KMS-11 (cell line): Measurements from ENCODE around the gene LIPM.

Source experiments
- H2AFZ ChIP-seq: fragments of 200-600 bp; sonication (generic); 2 replicates; pipeline ENCODE4 v1.6.1; 2016; ENCODE audit warnings: antibody characterized with exemption, mixed run types, low read depth
- H3K27ac ChIP-seq: fragments of 200-600 bp; sonication (generic); 2 replicates; pipeline ENCODE4 v1.6.1; 2016; ENCODE audit warnings: mild to moderate bottlenecking, mixed run types
- H3K27me3 ChIP-seq: fragments of 200-600 bp; sonication (generic); 2 replicates; pipeline ENCODE4 v1.6.1; 2017; ENCODE audit warnings: mild to moderate bottlenecking, low read depth, mixed run types, moderate library complexity; ENCODE audit not compliant: insufficient read depth
- H3K36me3 ChIP-seq: fragments of 200-600 bp; sonication (generic); 2 replicates; pipeline ENCODE4 v1.6.1; 2017; ENCODE audit warnings: mild to moderate bottlenecking, mixed run types; ENCODE audit not compliant: insufficient read depth
- H3K4me1 ChIP-seq: fragments of 200-600 bp; sonication (generic); 2 replicates; pipeline ENCODE4 v1.6.1; 2016; ENCODE audit warnings: mild to moderate bottlenecking, low read depth, mixed run types; ENCODE audit not compliant: poor library complexity, severe bottlenecking
- H3K4me2 ChIP-seq: fragments of 200-600 bp; sonication (generic); 2 replicates; pipeline ENCODE4 v1.7.0; 2016; ENCODE audit warnings: mild to moderate bottlenecking, mixed run types
- H3K4me3 ChIP-seq: fragments of 200-600 bp; sonication (generic); IDR thresholded peaks from 2 replicates; pipeline ENCODE4 v1.6.1; 2017; ENCODE audit warnings: low read depth, low read length, mixed read lengths; ENCODE audit not compliant: insufficient read depth
- H3K79me2 ChIP-seq: fragments of 200-600 bp; sonication (generic); 2 replicates; pipeline ENCODE4 v1.6.1; 2016; ENCODE audit warnings: low read depth, mixed run types; ENCODE audit not compliant: insufficient read depth
- H3K9ac ChIP-seq: fragments of 200-600 bp; sonication (generic); 2 replicates; pipeline ENCODE4 v1.6.1; 2016; ENCODE audit warnings: mild to moderate bottlenecking, mixed run types
- H4K20me1 ChIP-seq: fragments of 200-600 bp; sonication (generic); 2 replicates; pipeline ENCODE4 v1.6.1; 2016; ENCODE audit warnings: mild to moderate bottlenecking, mixed run types; ENCODE audit not compliant: insufficient read depth
- TF ChIP-seq, protein P1 (sequence below): fragments of 200-600 bp; sonication (generic); conservative IDR thresholded peaks from 2 replicates; pipeline ENCODE4 v1.6.1; 2017; ENCODE audit warnings: low read depth, mild to moderate bottlenecking, antibody characterized with exemption, low read length, moderate library complexity, mixed read lengths

LIPM gene

DNA sequence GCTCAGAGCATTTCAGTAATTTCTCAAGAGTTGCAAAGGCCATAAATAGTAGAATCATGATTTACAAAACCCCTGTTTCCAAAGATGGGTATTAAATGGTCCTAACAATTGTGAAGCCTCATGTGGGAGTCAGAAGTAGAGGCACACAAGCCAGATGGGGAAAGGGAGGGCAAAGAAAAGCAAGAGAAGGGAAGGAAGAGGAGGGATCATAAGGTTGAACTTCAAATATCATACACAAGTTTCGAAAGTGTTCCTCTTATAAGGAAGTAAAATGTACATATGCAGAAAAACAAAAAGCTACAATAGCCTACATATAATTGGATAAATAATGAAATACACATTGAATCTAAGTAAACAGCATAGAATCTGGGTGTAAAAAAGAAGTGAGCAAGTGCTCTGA, 36.7 kb upstream of the LIPM start:
- Histone ChIP-seq H4K20me1 (no peaks in the 10 kb centered on the region), H3K9ac (no peak overlapping the region), H3K4me1 (no peaks in the 10 kb centered on the region), H3K4me2 (no peak overlapping the region), H3K4me3 (no peak overlapping the region), H3K36me3 (no peaks in the 10 kb centered on the region), H3K79me2 (no peaks in the 10 kb centered on the region), H3K27ac (no peak overlapping the region), H3K27me3 (no peaks in the 10 kb centered on the region), H2AFZ (no peak overlapping the region)
- TF ChIP-seq, protein P1, sequence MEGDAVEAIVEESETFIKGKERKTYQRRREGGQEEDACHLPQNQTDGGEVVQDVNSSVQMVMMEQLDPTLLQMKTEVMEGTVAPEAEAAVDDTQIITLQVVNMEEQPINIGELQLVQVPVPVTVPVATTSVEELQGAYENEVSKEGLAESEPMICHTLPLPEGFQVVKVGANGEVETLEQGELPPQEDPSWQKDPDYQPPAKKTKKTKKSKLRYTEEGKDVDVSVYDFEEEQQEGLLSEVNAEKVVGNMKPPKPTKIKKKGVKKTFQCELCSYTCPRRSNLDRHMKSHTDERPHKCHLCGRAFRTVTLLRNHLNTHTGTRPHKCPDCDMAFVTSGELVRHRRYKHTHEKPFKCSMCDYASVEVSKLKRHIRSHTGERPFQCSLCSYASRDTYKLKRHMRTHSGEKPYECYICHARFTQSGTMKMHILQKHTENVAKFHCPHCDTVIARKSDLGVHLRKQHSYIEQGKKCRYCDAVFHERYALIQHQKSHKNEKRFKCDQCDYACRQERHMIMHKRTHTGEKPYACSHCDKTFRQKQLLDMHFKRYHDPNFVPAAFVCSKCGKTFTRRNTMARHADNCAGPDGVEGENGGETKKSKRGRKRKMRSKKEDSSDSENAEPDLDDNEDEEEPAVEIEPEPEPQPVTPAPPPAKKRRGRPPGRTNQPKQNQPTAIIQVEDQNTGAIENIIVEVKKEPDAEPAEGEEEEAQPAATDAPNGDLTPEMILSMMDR = no peak

DNA sequence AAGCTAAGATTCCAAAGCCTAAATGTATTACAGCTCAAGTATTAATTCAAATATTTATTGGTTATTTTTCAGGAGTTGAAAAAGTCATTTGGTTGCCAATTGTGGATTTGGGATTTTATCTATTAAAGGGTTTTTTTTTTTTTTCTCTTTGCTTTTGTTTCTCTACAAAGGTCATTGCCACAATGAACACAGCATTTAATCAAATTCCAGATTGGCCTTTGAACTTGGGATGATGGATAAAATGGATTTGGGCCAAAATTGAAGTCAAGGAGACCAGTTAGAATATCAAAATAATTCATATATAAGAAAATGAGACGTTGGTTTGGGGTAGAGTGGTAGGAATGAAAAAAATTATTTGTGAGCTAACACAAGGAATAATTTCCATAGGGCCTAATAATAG, 33.1 kb upstream of the LIPM start:
- TF ChIP-seq, protein P1 = no peak
- Histone ChIP-seq H3K4me3 (no peak overlapping the region), H3K36me3 (no peaks in the 10 kb centered on the region), H3K4me1 (no peaks in the 10 kb centered on the region), H4K20me1 (no peaks in the 10 kb centered on the region), H3K27ac (no peak overlapping the region), H3K27me3 (no peaks in the 10 kb centered on the region), H2AFZ (no peak overlapping the region), H3K9ac (no peak overlapping the region), H3K79me2 (no peaks in the 10 kb centered on the region), H3K4me2 (no peak overlapping the region)

DNA sequence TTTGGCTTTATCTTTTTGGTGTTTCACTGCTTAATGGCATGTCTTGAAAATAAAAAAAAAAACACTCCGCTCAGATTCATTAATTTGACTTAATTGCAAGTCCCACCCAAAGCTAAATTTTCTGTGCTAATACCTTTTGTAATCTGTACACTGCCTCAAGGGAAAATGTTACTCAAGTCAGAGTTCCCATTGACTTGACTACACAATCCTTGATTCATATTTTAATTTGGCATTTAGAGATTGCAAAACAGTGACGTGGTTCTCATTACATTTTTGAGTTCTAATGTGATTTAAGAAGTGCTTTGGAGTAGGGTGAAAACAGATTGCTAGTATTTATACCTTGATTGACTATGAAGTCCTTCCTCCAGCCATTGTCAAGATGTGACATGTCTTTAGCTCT, 21.3 kb upstream of the LIPM start:
- Histone ChIP-seq H3K4me2 (no peak overlapping the region), H4K20me1 (no peaks in the 10 kb centered on the region), H3K27me3 (no peaks in the 10 kb centered on the region), H3K4me1 (no peaks in the 10 kb centered on the region), H3K27ac (no peak overlapping the region), H3K4me3 (no peak overlapping the region), H3K79me2 (no peaks in the 10 kb centered on the region), H3K9ac (no peak overlapping the region), H3K36me3 (no peaks in the 10 kb centered on the region), H2AFZ (no peak overlapping the region)
- TF ChIP-seq, protein P1 = no peak

DNA sequence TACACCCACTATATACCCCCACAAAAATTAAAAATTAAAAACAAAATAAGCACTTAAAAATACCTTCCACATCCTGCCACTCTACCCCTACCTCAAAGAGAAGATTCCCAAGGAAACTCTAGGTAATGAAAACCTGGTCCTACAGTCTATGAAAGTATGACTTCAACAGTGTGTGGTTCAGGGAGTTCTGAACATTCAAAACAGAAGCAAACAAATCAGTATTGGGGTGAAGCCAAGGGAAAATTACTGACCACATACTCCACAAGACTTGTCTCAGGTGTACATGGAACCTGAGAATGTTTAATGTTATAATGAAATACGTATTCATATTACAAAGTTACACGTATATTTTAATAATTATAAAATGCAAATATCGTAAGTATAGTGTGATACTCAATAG, 20.3 kb upstream of the LIPM start:
- Histone ChIP-seq H3K4me1 (no peaks in the 10 kb centered on the region), H3K27me3 (no peaks in the 10 kb centered on the region), H3K9ac (no peak overlapping the region), H3K36me3 (no peaks in the 10 kb centered on the region), H4K20me1 (no peaks in the 10 kb centered on the region), H3K4me3 (no peak overlapping the region), H2AFZ (no peak overlapping the region), H3K27ac (no peak overlapping the region), H3K4me2 (no peak overlapping the region), H3K79me2 (no peaks in the 10 kb centered on the region)
- TF ChIP-seq, protein P1 = no peak

DNA sequence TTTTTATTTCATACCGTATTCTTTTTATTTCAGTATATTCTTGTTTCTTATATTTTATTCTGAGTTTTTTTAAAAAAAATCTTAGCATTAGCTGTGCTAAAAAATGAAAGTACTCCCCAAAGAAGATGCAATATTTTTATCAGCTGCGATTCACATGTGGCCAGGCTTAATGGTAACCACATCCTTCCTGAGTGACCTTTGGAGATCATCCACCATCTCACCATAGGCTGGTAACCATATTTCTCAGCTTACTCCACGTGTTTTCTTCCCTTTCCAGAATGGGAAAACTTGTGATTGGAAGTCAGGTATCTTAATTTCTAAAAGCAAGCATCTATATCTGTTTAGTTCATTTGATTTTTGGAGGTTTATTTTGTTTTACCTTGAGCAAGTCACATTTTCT, 18.8 kb upstream of the LIPM start:
- H4K20me1 ChIP-seq = no peaks in the 10 kb centered on the region
- H3K36me3 ChIP-seq = no peaks in the 10 kb centered on the region
- H3K9ac ChIP-seq = no peak overlapping the region
- no peaks in the 10 kb centered on the region for H3K79me2 ChIP-seq
- no peak overlapping the region for H3K4me3 ChIP-seq
- H3K27me3 ChIP-seq = no peaks in the 10 kb centered on the region
- TF ChIP-seq, protein P1 = no peak
- no peak overlapping the region for H3K4me2 ChIP-seq
- no peaks in the 10 kb centered on the region for H3K4me1 ChIP-seq
- H2AFZ ChIP-seq = no peak overlapping the region
- no peak overlapping the region for H3K27ac ChIP-seq
